Measurements from ENCODE around the gene ST8SIA6. TPM values are rescaled to one million over a fixed set of nuclear protein-coding genes. Genes with fewer than 3 reads are reported as not detected.

ST8SIA6 gene
- total and polyA plus RNA-seq, 2 of the 8 experiments (the other 6 are each of a cell fraction or from before 2014, with no cell fraction given) = 0.70 to 1.1 TPM

DNA sequence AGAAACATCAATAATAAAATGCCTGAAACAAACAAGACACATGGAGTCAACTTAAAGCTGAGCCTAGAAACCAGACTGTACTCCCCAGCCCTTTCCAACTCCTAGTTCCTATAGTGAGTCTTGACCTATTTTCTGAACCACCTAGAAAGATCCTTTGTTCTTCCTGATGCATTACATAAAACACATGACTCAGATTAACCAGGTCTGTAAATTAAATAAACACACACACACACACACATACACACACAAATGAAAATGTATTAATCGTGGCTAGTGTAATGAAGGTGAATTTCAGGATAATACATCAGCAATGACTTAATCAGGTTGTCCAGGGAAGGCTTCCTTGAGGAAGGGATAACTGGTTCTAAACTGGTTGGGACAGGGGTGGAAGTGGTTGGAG is 104.7 kb downstream of the ST8SIA6 start:
- DNase-seq (ENCODE audit: low read depth in 1 of 2, low spot score in 2 of 2) (no peak), FAIRE-seq (no peak)
- Histone ChIP-seq H4K5ac (ENCODE audit: insufficient read length, low read depth, low read length) (no peak overlapping the region), H3K79me1 (ENCODE audit: low read depth, low read length) (no peaks in the 10 kb centered on the region), H3K27me3 (replicated peaks in 1 of 4; ENCODE audit: control insufficient read depth in 3 of 4, extremely low read depth in 1 of 4, insufficient read depth in 3 of 4, low read length in 3 of 4) (no peaks in the 10 kb centered on the region), H2AK5ac (ENCODE audit: low read depth, low read length) (no peak overlapping the region), H2AFZ (ENCODE audit: low read length) (no peak overlapping the region), H3K18ac (ENCODE audit: extremely low read depth, low read length) (no peak overlapping the region), H4K91ac (replicated peaks; ENCODE audit: insufficient read length, low read length) (no peak overlapping the region), H2BK15ac (ENCODE audit: low read length) (no peak overlapping the region), H2BK12ac (ENCODE audit: low read depth, low read length) (no peak overlapping the region), H3K4me2 (ENCODE audit: insufficient read depth in 1 of 2, low read depth in 2 of 2, low read length in 2 of 2) (no peak overlapping the region), H2BK5ac (ENCODE audit: low read depth, low read length) (no peak overlapping the region), H3K56ac (replicated peaks; ENCODE audit: insufficient read length, low read depth, low read length) (no peak overlapping the region), H3K14ac (ENCODE audit: insufficient read length) (no peak overlapping the region), H3K79me2 (ENCODE audit: control insufficient read depth in 1 of 2, insufficient read depth in 2 of 2, low read length in 2 of 2) (no peaks in the 10 kb centered on the region), H3K4ac (replicated peaks; ENCODE audit: insufficient read length, low read depth, low read length) (no peak overlapping the region), H3K4me3 (ENCODE audit: extremely low read depth in 1 of 4, insufficient read depth in 2 of 4, low read depth in 3 of 4, low read length in 4 of 4) (no peak overlapping the region), H4K20me1 (replicated peaks in 1 of 2; ENCODE audit: control insufficient read depth in 1 of 2, insufficient read depth in 2 of 2, low read length in 2 of 2) (no peaks in the 10 kb centered on the region), H3K36me3 (ENCODE audit: control insufficient read depth in 2 of 4, insufficient read depth in 4 of 4, low read length in 3 of 4) (no peaks in the 10 kb centered on the region), H3K23me2 (ENCODE audit: low read depth, low read length) (no peaks in the 10 kb centered on the region), H3K9me3 (ENCODE audit: insufficient read depth in 2 of 2, low read depth in 1 of 2, low read length in 1 of 2) (no peaks in the 10 kb centered on the region), H3K4me1 (replicated peaks in 1 of 4; ENCODE audit: control insufficient read depth in 3 of 4, insufficient read depth in 4 of 4, low read length in 3 of 4) (no peaks in the 10 kb centered on the region), H3K23ac (ENCODE audit: insufficient read length) (no peak overlapping the region), H4K8ac (ENCODE audit: extremely low read depth, insufficient read depth, low read length) (no peak overlapping the region), H3K27ac (ENCODE audit: low read depth, low read length) (no peak overlapping the region), H2BK20ac (ENCODE audit: low read length) (no peak overlapping the region), H3K9ac (replicated peaks in 1 of 4; ENCODE audit: extremely low read depth in 1 of 4, low read depth in 3 of 4, low read length in 3 of 4) (no peak overlapping the region), H2BK120ac (replicated peaks; ENCODE audit: low read depth, low read length) (no peak overlapping the region)
- 72% methylated on average over 1 of the region's 1 CpG; no CpG with 5 or more reads in 1 of the 2 experiments for WGBS, 2 experiments (ENCODE audit: extremely low coverage in 1 of 2, insufficient coverage in 1 of 2, insufficient read length in 1 of 2, insufficient replicate concordance in 2 of 2, low coverage in 1 of 2, low lambda C conversion rate in 2 of 2, missing lambda C conversion rate in 1 of 2)
- ChIA-PET CTCF (ENCODE audit: partially characterized antibody) (interaction anchor here (0.6 to 1.5 kb wide), 3 partner anchors 15 to 74 kb away, joined by 3 to 4 read pairs (median 4); no protein-coding TSS in a partner anchor), POLR2A (ENCODE audit: partially characterized antibody) (no interaction called here)
- TF ChIP-seq EZH2 (IDR thresholded peaks at IDR 0.05; ENCODE audit: low read depth, low read length, severe bottlenecking) (no peak), TAF1 (IDR thresholded peaks at IDR 0.05; ENCODE audit: low read depth, low read length) (no peak), RNF2 (IDR thresholded peaks at IDR 0.05; ENCODE audit: borderline replicate concordance, low read depth, low read length, missing control alignments, poor library complexity, severe bottlenecking) (no peak), KDM1A (IDR thresholded peaks at IDR 0.05; ENCODE audit: borderline replicate concordance, low read length) (no peak), CEBPB (IDR thresholded peaks at IDR 0.05; ENCODE audit: low read depth, low read length) (no peak), CTBP2 (IDR thresholded peaks at IDR 0.05; ENCODE audit: borderline replicate concordance, insufficient read depth, insufficient read length, low read length) (no peak), RXRA (IDR thresholded peaks at IDR 0.05; ENCODE audit: insufficient read depth, low read depth, low read length) (no peak)
- TF ChIP-seq, protein P1, sequence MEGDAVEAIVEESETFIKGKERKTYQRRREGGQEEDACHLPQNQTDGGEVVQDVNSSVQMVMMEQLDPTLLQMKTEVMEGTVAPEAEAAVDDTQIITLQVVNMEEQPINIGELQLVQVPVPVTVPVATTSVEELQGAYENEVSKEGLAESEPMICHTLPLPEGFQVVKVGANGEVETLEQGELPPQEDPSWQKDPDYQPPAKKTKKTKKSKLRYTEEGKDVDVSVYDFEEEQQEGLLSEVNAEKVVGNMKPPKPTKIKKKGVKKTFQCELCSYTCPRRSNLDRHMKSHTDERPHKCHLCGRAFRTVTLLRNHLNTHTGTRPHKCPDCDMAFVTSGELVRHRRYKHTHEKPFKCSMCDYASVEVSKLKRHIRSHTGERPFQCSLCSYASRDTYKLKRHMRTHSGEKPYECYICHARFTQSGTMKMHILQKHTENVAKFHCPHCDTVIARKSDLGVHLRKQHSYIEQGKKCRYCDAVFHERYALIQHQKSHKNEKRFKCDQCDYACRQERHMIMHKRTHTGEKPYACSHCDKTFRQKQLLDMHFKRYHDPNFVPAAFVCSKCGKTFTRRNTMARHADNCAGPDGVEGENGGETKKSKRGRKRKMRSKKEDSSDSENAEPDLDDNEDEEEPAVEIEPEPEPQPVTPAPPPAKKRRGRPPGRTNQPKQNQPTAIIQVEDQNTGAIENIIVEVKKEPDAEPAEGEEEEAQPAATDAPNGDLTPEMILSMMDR (IDR thresholded peaks at IDR 0.05; ENCODE audit: control extremely low read depth in 1 of 3, insufficient read depth in 1 of 3, low read depth in 1 of 3, low read length in 3 of 3) = no peak
- TF ChIP-seq, protein P2, sequence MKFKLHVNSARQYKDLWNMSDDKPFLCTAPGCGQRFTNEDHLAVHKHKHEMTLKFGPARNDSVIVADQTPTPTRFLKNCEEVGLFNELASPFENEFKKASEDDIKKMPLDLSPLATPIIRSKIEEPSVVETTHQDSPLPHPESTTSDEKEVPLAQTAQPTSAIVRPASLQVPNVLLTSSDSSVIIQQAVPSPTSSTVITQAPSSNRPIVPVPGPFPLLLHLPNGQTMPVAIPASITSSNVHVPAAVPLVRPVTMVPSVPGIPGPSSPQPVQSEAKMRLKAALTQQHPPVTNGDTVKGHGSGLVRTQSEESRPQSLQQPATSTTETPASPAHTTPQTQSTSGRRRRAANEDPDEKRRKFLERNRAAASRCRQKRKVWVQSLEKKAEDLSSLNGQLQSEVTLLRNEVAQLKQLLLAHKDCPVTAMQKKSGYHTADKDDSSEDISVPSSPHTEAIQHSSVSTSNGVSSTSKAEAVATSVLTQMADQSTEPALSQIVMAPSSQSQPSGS (IDR thresholded peaks at IDR 0.05; ENCODE audit: low read length) = no peak

All from H1 (cell line).